ENCODE data around the gene SPRED1.
"Not testable (repeated sequence)": the region's sequence is repeated elsewhere in the genome, so short reads cannot be mapped to it uniquely, and the experiment has no call there.

The SPRED1 gene

DNA sequence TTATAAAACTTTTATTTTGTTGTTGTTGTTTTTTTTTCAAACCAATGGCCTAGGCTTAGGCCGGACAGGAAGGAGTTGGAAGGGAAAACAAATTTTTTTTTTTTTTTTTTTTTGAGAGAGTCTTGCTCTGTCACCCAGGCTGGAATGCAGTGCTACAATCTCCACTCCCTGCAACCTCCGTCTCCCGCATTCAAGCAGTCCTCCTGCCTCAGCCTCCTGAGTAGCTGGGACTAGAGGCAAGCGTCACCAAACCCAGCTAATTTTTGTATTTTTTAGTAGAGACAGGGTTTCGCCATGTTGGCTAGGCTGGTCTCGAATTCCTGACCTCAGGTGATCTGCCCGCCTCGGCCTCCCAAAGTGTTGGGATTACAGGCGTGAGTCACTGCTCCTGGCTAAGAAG lies 15.6 kb upstream of the SPRED1 start:
- DNase-seq (ENCODE audit: low spot score), result not testable (repeated sequence)

DNA sequence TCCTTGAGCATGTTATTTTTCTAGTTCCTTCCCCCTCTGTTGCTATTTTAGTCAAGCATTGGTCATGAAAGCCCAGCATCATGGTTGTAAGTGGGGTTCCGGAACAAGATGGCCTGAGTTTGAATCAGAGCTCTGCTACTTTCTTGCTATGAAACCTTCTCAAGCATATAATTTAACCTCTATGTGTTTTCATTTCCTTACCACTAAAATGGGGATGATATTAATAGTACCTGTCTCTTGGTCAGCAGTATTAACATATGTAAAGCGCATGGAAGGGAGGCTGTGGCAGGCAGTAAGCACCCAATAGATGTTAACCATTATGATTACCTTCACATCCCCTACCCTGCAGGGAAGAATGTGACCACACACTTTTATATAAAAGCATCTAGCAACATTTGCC lies 14.3 kb upstream of the SPRED1 start:
- DNase-seq (ENCODE audit: low spot score), result no peak

DNA sequence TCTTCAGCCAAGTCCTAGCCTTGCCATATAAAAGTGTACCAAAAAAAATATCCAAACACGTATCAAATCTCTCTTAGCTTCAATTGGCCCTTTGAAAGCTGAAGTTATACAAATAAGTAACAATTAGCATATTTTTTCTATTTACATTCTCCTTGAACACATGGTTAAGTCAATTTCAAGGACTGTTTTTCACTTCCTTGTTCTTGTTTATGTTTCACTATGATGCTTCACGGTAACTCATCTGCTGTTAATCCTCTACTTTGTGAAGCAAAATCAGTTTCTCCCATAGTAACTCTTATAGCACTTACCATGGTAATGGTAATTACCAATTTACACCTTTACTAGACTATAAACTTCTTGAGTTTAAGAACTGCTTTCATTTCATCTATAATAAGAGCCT lies 10.6 kb upstream of the SPRED1 start:
- DNase-seq (ENCODE audit: low spot score), result no peak

DNA sequence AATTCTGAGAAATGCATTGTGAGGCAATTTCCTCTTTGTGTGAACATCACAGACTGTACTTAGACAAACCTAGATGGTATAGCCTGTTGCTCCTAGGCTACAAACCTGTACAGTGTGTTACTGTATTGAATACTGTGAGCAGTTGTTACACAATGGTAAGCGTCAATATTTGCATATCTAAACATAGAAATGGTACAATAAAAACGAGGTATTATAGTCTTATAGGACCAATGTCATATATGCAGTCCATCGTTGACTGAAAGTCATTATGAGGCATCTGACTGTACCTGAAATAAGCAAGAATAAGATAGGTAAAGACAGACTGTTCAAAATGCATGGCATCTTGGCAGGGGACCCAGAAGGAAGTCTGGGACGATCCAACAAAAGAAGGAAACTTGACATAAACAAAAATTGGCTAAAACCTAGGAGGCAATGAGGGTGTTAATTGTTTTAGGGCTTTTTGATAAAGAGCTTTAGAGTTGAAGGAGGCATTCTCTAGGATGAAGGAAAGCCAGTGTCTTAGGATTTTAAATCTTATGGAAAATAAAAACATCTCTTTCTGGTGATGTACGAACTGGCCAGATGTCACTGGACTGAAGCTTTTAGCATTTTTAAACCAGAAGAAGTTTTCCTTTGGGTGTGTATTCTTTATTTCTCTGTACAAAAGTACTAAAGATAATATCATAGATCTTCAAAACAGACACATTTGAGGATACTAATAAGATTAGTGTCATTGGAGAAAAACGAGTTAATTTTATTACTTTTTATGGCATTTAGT lies 9.2 kb upstream of the SPRED1 start:
- no peak for DNase-seq (ENCODE audit: low spot score)

DNA sequence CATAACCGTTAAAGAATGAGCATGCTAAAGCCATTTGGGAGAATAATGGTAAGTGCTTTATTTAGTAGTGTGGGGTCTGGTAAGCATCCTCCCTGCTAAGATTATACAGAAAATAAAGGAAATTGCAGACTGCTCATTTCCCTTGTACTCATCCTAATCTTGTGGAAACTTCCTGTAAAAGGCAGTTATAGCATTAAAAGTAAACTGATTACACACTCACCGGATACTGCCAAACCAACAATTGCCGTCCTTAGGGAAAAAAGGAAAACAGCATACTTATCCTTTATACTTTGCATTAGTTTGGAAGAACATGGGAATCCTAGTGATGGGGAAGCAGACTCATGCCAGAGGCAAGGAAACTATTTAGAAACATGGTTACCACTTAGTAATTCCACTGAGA lies 5.3 kb upstream of the SPRED1 start:
- no peak for DNase-seq (ENCODE audit: low spot score)

DNA sequence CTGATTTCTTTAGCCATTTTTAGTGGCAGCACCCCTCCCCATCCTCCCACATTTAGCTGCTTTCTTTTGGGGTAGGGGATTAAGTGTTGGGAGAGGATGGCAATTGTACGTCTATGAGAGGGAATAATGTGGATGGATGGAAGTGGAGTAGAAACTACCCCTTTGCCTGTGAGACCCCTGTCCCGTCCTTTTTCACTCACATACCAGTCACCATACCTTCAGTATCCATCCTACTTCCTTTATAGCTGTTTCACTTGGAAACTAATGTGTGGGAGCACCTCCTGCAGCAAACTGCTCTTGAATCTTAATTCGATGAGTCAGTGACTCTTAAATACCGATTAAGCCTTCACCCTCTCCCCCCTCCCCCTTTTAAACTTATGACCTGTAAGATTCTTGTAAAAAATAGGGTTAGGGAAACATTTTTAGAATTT lies 730 bp downstream of the SPRED1 start:
- DNase-seq (ENCODE audit: low spot score), result peak; percentile 27

DNA sequence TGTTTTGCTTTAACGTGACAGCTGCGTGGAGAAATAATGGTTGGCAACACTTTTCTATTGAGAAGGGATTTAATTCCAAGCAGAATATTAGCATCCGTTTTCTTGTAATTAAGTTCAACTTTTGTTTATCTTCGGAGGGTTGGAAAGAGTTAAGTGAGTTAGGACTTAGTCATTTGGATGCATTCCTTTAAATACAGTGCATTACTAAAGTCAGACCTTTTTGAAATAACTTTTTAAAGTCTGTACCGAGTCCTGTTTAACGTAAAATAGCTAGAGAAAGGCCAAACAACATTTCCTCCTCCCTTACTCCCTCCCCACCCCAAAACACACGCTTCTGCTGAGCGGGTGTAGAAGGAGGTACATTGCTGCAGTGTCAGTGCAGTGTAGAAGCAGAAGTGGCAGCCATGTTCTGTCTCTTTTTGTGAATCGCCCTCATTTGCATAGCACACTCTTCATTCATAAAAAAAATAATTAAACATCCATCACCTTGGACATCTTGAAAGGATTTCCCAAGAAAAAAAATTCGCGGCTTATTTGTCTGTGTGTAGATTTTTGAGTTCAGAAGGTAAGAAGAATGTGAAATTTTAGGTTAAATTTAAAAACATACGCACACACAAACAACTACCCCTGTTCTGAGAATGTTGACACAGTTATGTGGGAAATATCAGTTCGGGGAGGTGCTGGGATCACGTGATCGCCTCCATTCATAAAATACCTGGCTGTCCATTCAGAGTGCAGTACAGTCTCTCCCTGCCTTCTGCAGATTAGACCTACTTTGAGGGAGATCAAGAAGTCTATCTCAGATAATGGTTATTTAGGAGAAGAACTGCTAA lies 1.6 kb downstream of the SPRED1 start:
- peak; percentile 68 for DNase-seq (ENCODE audit: low spot score)

DNA sequence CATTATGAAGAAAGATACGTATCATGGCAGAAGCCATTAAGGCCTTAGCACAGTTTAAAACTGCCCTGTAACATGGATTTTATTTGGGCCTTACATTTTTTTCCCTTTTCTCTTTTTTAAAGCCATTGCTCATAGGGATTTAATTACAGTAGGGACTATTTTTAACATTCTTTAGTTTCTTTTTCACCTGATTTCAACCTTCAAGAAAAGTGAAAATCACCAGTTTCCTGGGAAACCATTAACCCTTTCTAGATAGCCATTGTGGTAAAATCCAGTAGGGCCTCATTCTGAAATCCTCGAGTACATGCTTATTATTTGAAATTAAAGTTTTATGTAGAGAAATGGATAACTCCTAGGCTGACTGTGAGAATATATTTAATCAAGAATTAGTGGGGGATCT lies 3.1 kb downstream of the SPRED1 start:
- DNase-seq (ENCODE audit: low spot score), result no peak

DNA sequence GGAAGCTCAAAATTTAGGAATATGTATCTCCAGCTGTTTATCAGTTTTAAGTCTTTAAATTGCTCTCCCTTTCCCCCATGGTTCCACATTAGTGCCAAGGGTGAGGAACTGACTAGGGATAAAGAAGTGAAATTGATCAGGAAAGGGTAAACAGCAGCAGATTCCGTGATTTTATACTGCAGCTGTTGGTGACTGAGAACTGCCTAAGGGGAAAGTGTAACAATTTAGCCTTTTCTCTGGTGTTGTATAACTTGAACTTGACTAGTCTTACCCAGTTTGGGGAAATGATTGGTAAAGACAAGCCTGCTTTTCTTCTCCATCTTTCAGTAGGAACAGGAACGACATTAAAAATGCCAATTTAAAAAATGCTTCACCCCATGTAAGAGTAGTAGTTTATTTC lies 5.0 kb downstream of the SPRED1 start:
- no peak for DNase-seq (ENCODE audit: low spot score)

DNA sequence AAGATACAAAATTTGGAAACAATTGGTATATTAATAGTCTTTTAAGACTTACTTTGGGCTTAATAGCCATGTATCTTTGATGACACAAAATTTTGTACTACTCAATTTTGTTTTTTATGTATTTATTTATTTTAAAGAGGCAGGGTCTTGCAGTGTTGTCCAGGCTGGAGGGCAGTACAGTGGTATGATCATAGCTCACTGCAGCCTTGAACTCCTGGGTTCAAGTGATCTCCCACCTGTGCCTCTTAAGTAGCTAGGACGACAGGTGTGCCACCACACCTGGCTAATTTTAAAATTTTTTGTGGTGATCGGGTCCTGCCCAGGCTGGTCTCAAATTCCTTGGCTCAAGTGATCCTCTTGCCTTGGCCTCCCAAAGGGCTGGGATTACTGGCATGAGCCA lies 6.5 kb downstream of the SPRED1 start:
- no peak for DNase-seq (ENCODE audit: low spot score)

DNA sequence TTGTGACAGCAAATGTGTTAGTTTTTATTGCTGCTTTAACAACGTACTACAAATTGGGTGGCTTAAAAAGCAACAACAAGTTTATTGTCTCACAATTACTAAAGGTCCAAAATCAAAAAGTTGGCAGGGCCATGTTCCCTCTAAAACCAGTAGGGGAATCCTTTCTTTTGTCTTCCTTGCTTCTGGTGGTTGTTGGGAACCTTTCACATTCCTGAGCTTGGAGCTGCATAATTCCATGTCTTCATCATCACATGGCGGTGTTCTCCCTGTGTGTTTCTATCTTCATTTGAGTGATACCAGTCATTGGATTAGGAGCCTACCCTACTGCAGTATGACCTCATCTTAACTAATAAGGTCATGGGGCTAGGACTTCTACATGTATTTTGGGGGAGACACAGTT lies 7.4 kb downstream of the SPRED1 start:
- DNase-seq (ENCODE audit: low spot score), result no peak

DNA sequence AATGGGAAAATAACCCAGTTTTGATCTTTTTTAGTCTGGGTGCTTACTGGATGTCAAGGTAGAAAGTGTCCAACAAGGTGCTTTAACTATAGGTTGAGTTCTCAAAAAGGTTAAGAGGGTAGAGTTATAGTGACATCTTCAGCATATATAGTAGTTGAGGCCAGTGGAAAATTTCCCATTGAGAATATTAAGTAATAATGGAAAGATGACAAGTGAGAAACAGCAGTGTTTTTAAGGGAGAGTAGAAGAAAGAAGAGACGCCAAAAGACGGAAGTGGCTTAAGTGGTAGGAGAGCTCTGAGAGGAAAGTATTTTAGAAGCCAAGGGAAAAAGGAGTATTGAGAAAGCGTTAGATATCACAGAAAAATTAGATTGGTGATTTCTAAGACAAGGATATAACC lies 10.6 kb downstream of the SPRED1 start:
- DNase-seq (ENCODE audit: low spot score), result no peak

DNA sequence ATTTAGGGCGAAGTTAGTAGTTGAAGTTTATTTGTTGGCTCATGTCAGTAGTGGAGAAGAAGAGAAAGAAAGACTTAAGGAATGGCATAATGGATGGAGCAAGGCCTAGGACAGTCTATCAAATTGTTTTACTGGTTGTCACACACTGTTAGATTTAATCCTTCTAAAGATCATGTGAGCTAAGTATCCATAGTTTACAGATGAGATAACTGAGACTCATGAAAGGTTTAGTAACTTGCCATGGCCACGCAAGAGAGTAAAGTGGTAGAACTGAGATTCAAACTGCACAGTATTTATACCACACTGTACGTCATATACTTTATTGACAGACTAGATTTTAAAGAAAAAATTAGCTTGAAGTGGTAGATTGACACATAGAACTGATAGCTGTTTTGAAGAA lies 11.4 kb downstream of the SPRED1 start:
- DNase-seq (ENCODE audit: low spot score), result no peak

DNA sequence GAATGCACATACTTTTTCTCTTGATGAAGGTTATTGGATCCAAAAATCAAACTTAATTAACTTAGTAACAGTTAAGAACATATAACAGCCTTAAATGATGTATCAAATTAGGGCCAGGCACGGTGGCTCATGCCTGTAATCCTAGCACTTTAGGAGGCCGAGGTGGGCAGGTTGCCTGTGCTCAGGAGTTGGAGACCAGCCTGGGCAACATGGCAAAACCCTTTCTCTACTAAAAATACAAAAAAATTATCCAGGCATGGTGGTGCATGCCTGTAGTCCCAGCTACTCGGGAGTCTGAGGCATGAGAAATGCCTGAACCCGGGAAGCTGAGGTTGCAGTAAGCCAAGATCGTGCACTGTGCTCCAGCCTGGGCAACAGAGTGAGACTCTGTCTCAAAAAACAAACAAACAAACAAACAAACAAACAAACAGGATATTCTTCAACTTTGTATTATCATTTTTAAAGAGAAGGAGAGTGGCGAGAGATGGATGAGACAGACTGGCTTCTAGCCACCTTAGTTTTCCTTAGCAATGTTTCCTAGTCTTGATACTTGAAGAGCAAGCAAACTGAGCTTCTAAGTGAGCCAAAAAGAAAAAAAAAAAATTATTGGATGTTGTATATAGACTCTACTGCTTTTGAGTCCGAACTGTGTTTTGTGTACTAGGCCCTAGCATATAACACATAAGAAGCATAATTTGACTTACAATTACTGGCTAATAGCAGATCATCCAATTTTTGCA lies 13.8 kb downstream of the SPRED1 start:
- DNase-seq (ENCODE audit: low spot score), result no peak

DNA sequence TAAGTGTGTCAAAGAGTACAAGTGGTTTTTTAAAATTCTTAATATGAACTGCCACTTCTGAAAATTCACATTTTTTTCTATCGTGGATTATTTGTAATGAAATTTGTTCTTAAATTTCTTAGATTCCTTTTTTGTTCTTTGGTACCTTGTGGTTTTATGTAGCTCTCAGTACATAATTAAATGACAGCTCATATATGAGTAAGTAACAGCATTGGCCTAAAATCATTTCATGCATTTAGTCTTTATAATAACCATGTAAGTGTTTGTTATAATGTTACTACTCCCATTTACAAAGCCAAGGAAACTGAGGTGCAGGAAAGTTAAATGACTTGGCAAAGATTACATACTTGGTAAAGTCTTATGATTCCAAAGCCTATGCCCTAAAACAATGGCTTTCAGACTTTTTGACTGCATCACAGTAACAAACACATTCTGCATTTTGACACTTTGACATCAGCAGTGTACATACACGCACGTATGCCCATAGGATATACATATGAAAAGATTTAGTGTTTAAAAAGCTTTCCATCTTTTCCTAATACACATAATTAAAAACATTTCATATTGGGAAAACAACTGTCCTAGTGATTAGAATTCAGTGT lies 14.9 kb downstream of the SPRED1 start:
- DNase-seq (ENCODE audit: low spot score), result no peak

DNA sequence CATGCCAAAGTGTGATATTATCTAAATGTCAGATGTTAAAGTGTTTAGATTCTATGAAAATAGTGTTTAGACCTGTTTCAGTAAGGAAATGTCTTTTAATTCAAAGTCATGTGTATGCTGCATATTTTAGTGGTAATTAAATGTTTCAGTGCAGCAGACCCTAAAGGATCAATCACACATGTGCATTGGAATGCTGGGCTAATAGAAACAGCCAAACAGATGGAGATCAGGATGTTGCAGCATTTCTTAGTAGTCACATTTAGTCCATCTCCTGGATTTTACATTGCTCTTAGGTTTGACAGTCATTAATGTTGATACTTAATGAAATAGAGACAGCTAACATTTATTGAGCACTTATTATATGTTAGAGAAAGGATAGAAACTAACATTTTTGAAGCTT lies 18.5 kb downstream of the SPRED1 start:
- no peak for DNase-seq (ENCODE audit: low spot score)

DNA sequence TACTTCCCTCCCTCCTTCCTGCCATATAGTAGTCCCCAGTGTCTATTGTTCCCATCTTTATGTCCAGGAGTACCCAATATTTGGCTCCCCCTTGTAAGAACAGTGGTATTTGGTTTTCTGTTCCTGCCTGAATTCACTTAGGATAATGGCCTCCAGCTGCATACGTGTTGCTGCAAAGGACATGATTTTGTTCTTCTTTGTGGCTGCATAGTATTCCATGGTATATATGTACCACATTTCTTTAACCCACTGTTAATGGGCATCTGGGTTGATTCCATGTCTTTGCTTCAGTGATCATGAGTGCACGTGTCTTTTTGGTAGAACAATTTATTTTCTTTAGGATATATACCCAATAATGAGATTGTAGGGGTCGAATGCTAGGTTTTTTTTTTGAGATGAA lies 19.3 kb downstream of the SPRED1 start:
- no peak for DNase-seq (ENCODE audit: low spot score)

DNA sequence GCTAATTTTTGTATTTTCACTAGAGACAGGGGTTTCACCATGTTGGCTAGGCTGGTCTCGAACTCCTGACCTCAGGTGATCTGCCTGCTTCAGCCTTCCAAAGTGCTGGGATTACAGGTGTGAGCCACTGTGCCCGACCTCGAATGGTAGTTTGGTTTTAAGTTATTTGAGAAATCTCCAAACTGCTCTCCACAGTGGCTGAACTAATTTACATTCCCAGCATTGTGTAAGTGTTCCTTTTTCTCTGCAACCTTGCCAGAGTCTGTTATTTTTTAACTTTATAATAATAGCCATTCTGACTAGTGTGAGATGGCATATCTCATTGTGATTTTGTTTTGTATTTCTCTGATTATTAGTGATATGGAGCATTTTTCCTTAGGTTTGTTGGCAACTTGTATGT lies 19.8 kb downstream of the SPRED1 start:
- DNase-seq (ENCODE audit: low spot score), result not testable (repeated sequence)

DNA sequence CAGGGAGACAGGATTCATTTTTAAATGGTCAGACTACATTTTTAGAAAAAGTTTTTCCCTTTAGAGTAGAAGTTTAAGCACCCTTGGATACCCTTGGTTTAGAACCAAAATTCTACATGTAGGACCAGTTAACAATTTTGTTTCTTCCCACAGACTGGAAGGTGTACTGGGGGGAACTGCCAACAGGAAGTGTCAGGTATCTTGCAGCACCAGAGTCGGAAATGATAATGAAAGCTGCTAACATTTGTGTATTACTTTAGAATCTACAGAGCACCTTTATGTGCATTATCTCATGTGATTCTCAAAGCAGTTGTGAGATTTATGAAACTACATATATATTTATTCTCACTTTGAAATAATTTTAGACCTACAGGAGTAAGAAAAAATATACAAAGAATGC lies 21.5 kb downstream of the SPRED1 start:
- no peak for DNase-seq (ENCODE audit: low spot score)

DNA sequence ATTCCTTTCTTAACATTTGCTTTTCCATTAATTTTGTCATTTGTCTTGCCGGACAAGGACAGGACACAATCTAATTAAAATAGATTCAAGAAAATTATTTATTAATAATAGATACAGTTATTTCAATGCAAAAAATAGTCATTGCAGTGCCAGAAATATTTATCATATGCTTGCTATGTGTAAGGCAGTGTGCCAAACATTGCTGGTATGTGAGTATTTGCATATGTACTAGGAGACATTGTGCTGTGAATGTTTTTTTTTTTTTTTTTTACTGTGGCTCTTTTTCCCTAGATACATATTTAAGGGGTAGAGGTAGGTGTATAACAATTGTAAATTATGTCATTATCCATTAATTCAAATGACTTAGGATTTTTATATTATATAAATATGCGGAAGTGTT lies 23.3 kb downstream of the SPRED1 start:
- no peak for DNase-seq (ENCODE audit: low spot score)

DNA sequence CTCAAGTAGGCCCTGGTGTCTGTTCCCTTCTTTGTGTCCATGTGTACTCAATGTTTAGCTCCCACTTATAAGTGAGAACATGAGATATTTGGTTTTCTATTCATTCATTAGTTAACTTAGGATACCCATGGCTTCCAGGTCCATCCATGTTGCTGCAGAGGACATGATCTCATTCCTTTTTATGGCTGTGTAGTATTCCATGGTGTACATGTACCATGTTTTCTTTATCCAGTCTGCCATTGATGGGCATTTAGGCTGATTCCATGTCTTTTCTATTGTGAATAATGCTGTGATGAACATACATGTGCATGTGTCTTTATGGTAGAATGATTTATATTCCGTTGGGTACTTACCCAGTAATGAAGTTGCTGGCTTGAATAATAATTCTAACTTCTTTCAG lies 24.6 kb downstream of the SPRED1 start:
- DNase-seq (ENCODE audit: low spot score), result not testable (repeated sequence)

DNA sequence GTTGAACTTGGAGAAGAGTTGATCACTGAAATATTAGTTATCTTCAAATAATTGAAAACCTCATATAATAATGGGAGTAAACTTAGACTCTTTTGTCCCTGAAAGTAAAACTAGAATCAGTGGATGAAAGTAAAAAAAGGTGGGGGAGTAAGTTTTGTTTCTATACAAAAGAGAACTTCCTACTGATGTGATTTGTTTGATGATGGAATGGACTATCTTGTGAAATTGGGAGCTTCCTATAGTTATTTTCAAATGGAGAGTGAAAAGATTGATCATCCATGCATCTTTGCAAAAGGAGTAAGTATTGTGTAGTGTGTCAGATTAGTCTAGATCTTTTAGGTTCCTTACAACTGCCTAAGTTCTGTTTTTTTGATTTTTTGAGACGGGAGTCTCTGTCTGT lies 28.4 kb downstream of the SPRED1 start:
- no peak for DNase-seq (ENCODE audit: low spot score)

Measured in hematopoietic multipotent progenitor cell treated with erythropoietin and hydrocortisone succinate and interleukin-3 and kit ligand, for 15 days (in vitro differentiated cells).